Activated naive CD4-positive, alpha-beta T cell treated with anti-CD3 and anti-CD28 coated beads for 36 hours (primary cell): ENCODE data around the gene DCBLD1. TPM values are rescaled to one million over a fixed set of nuclear protein-coding genes. Genes with fewer than 3 reads are reported as not detected.

Source experiments
- CTCF ChIA-PET: fragments of 350-600 bp; sonication (Branson Sonifier 250); formaldehyde crosslinking; loops from one replicate; lab custom pipeline; 2021; ENCODE audit warnings: antibody characterized with exemption; lab: Charles Lee
- DNase-seq: peaks from one replicate; pipeline ENCODE4 v3.0.0-alpha.2; 2020
- H3K27ac Mint-ChIP-seq: one replicate; pipeline ENCODE4 v1.8.0; 2021; ENCODE audit warnings: mild to moderate bottlenecking, mixed read lengths
- H3K27me3 Mint-ChIP-seq: one replicate; pipeline ENCODE4 v1.8.0; 2021; ENCODE audit warnings: low read depth, mixed read lengths
- H3K36me3 Mint-ChIP-seq: one replicate; pipeline ENCODE4 v1.8.0; 2021; ENCODE audit warnings: low read depth, mixed read lengths
- H3K4me1 Mint-ChIP-seq: one replicate; pipeline ENCODE4 v1.8.0; 2021; ENCODE audit warnings: low read depth, mixed read lengths
- H3K4me3 Mint-ChIP-seq: one replicate; pipeline ENCODE4 v1.8.0; 2021; ENCODE audit warnings: mild to moderate bottlenecking, moderate library complexity, mixed read lengths
- H3K9me3 Mint-ChIP-seq: one replicate; pipeline ENCODE4 v1.8.0; 2021; ENCODE audit warnings: mixed read lengths
- intact Hi-C: fragments of 100-400 bp; cut with micrococcal nuclease; formaldehyde crosslinking; loops from one replicate; pipeline ENCODE4 v1.15.1; 2023
- total RNA-seq, 2 experiments: library from RNA; stranded (reverse); gene quantifications; one replicate each; pipeline ENCODE4 v1.2.3, GENCODE V29; 2021

The DCBLD1 gene
- total RNA-seq, 2 experiments from 2014 or later = 1.1 to 1.4 TPM

- DNase-seq = no peak
- Mint-ChIP-seq H3K4me1 (peaks cover 6% of the 10 kb centered on the region), H3K36me3 (no peaks in the 10 kb centered on the region), H3K4me3 (no peak overlapping the region), H3K9me3 (no peaks in the 10 kb centered on the region), H3K27me3 (peaks cover 4% of the 10 kb centered on the region), H3K27ac (no peak overlapping the region)
- CTCF ChIA-PET = interaction anchor here (1.4 kb wide), 1 partner anchor 9 kb away, joined by 3 read pairs; no protein-coding TSS in a partner anchor
- intact Hi-C loops = no loop called here
Observed at GRCh38 chr6:117491916-117492315, 9.4 kb downstream of the DCBLD1 start.

GRCh38 chr6:117493470-117493869 lies 11.0 kb downstream of the DCBLD1 start:
- Mint-ChIP-seq H3K4me3 (no peak overlapping the region), H3K36me3 (no peaks in the 10 kb centered on the region), H3K27ac (no peak overlapping the region), H3K4me1 (peaks cover 11% of the 10 kb centered on the region), H3K9me3 (no peaks in the 10 kb centered on the region), H3K27me3 (no peaks in the 10 kb centered on the region)
- intact Hi-C loops = no loop called here
- CTCF ChIA-PET = interaction anchor here (1.2 kb wide), 1 partner anchor 43 kb away, joined by 4 read pairs; no protein-coding TSS in a partner anchor
- DNase-seq = no peak

- no peaks in the 10 kb centered on the region for H3K27me3 Mint-ChIP-seq
- no peak for DNase-seq
- H3K36me3 Mint-ChIP-seq = no peaks in the 10 kb centered on the region
- no peak overlapping the region for H3K27ac Mint-ChIP-seq
- CTCF ChIA-PET = interaction anchor here (0.5 to 1.2 kb wide), 3 partner anchors 16 to 44 kb away, joined by 3 to 4 read pairs (median 4); no protein-coding TSS in a partner anchor
- H3K9me3 Mint-ChIP-seq = no peaks in the 10 kb centered on the region
- peaks cover 11% of the 10 kb centered on the region for H3K4me1 Mint-ChIP-seq
- intact Hi-C loops = no loop called here
- no peak overlapping the region for H3K4me3 Mint-ChIP-seq
Observed at GRCh38 chr6:117494283-117494682, 11.8 kb downstream of the DCBLD1 start.

- Mint-ChIP-seq H3K36me3 (no peaks in the 10 kb centered on the region), H3K27ac (no peak overlapping the region), H3K27me3 (no peaks in the 10 kb centered on the region), H3K4me3 (no peak overlapping the region), H3K9me3 (no peaks in the 10 kb centered on the region), H3K4me1 (peaks cover 11% of the 10 kb centered on the region)
- intact Hi-C loops = no loop called here
- DNase-seq = no peak
- CTCF ChIA-PET = interaction anchor here (0.8 kb wide), 1 partner anchor 17 kb away, joined by 3 read pairs; no protein-coding TSS in a partner anchor
Observed at GRCh38 chr6:117494694-117495318, 12.3 kb downstream of the DCBLD1 start.

- CTCF ChIA-PET = no interaction called here
- peaks cover 11% of the 10 kb centered on the region for H3K4me1 Mint-ChIP-seq
- H3K9me3 Mint-ChIP-seq = no peaks in the 10 kb centered on the region
- DNase-seq = no peak
- no peak overlapping the region for H3K4me3 Mint-ChIP-seq
- H3K27me3 Mint-ChIP-seq = no peaks in the 10 kb centered on the region
- no peaks in the 10 kb centered on the region for H3K36me3 Mint-ChIP-seq
- intact Hi-C loops = no loop called here
- no peak overlapping the region for H3K27ac Mint-ChIP-seq
Observed at GRCh38 chr6:117495425-117495824, 13.0 kb downstream of the DCBLD1 start.

- intact Hi-C loops = no loop called here
- Mint-ChIP-seq H3K4me1 (peaks cover 11% of the 10 kb centered on the region), H3K27me3 (no peaks in the 10 kb centered on the region), H3K4me3 (no peak overlapping the region), H3K36me3 (no peaks in the 10 kb centered on the region), H3K9me3 (no peaks in the 10 kb centered on the region), H3K27ac (no peak overlapping the region)
- CTCF ChIA-PET = no interaction called here
- DNase-seq = no peak
Observed at GRCh38 chr6:117495869-117496268, 13.4 kb downstream of the DCBLD1 start.

- Mint-ChIP-seq H3K27me3 (no peaks in the 10 kb centered on the region), H3K36me3 (no peaks in the 10 kb centered on the region), H3K4me1 (peaks cover 11% of the 10 kb centered on the region), H3K27ac (no peak overlapping the region), H3K4me3 (no peak overlapping the region), H3K9me3 (no peaks in the 10 kb centered on the region)
- no peak for DNase-seq
- intact Hi-C loops = no loop called here
- CTCF ChIA-PET = interaction anchor here (0.8 kb wide), 1 partner anchor 57 kb away, joined by 3 read pairs; no protein-coding TSS in a partner anchor
Observed at GRCh38 chr6:117496383-117496990, 14.0 kb downstream of the DCBLD1 start.

- Mint-ChIP-seq H3K4me3 (no peak overlapping the region), H3K27ac (no peak overlapping the region), H3K4me1 (peaks cover 11% of the 10 kb centered on the region), H3K9me3 (no peaks in the 10 kb centered on the region), H3K36me3 (no peaks in the 10 kb centered on the region), H3K27me3 (no peaks in the 10 kb centered on the region)
- CTCF ChIA-PET = interaction anchor here (0.6 to 0.8 kb wide), 2 partner anchors 16 to 57 kb away, joined by 3 read pairs; no protein-coding TSS in a partner anchor
- DNase-seq = no peak
- intact Hi-C loops = no loop called here
Observed at GRCh38 chr6:117497237-117497636, 14.8 kb downstream of the DCBLD1 start.

- no peak overlapping the region for H3K4me3 Mint-ChIP-seq
- H3K27ac Mint-ChIP-seq = no peak overlapping the region
- CTCF ChIA-PET = no interaction called here
Observed at GRCh38 chr6:117498159-117498558, 15.7 kb downstream of the DCBLD1 start.

GRCh38 chr6:117501722-117502121 lies 19.2 kb downstream of the DCBLD1 start:
- Mint-ChIP-seq H3K4me1 (peaks cover 5% of the 10 kb centered on the region), H3K27me3 (no peaks in the 10 kb centered on the region), H3K9me3 (no peaks in the 10 kb centered on the region), H3K4me3 (no peak overlapping the region), H3K36me3 (peaks cover 4% of the 10 kb centered on the region), H3K27ac (no peak overlapping the region)
- intact Hi-C loops = no loop called here
- DNase-seq = no peak
- CTCF ChIA-PET = no interaction called here

More at GRCh38 chr6:117498159-117498558, 15.7 kb downstream of the DCBLD1 start:
- no peak for DNase-seq
- Mint-ChIP-seq H3K36me3 (no peaks in the 10 kb centered on the region), H3K9me3 (no peaks in the 10 kb centered on the region), H3K27me3 (no peaks in the 10 kb centered on the region), H3K4me1 (peaks cover 11% of the 10 kb centered on the region)
- intact Hi-C loops = no loop called here

GRCh38 chr6:117502580-117502979 lies 20.1 kb downstream of the DCBLD1 start:
- CTCF ChIA-PET = interaction anchor here (0.6 to 1.1 kb wide), 2 partner anchors 51 to 105 kb away, joined by 4 to 6 read pairs; no protein-coding TSS in a partner anchor
- H3K4me1 Mint-ChIP-seq = peaks cover 5% of the 10 kb centered on the region
- no peak for DNase-seq
- H3K9me3 Mint-ChIP-seq = no peaks in the 10 kb centered on the region
- H3K27me3 Mint-ChIP-seq = no peaks in the 10 kb centered on the region
- H3K36me3 Mint-ChIP-seq = peaks cover 4% of the 10 kb centered on the region
- no peak overlapping the region for H3K27ac Mint-ChIP-seq
- intact Hi-C loops = no loop called here
- H3K4me3 Mint-ChIP-seq = no peak overlapping the region

- Mint-ChIP-seq H3K27me3 (no peaks in the 10 kb centered on the region), H3K36me3 (peaks cover 4% of the 10 kb centered on the region), H3K9me3 (no peaks in the 10 kb centered on the region), H3K4me3 (no peak overlapping the region), H3K27ac (no peak overlapping the region), H3K4me1 (peaks cover 2% of the 10 kb centered on the region)
- intact Hi-C loops = no loop called here
- DNase-seq = no peak
- CTCF ChIA-PET = interaction anchor here (1.1 kb wide), 1 partner anchor 51 kb away, joined by 4 read pairs; no protein-coding TSS in a partner anchor
Observed at GRCh38 chr6:117503211-117503610, 20.7 kb downstream of the DCBLD1 start.
